H1 (cell line): Measurements from ENCODE around the gene STRN. TPM values are rescaled to one million over a fixed set of nuclear protein-coding genes. Genes with fewer than 3 reads are reported as not detected.
A peak's percentile ranks its signal among the peaks of the same experiment; 100 is the strongest.

Experiments used
- CTCF ChIA-PET: fragments of 300-600 bp; sonication (Branson Sonifier 250); formaldehyde crosslinking; loops from one replicate; lab custom pipeline; 2021; ENCODE audit not compliant: partially characterized antibody; lab: Charles Lee
- POLR2A ChIA-PET: fragments of 300-600 bp; sonication (Branson Sonifier 250); formaldehyde crosslinking; loops from one replicate; lab custom pipeline; 2021; ENCODE audit warnings: inconsistent platforms; ENCODE audit not compliant: partially characterized antibody; lab: Charles Lee
- DNase-seq, 2 experiments: peaks; one replicate each; pipeline versions ENCODE4 v3.0.0 to v3.0.0-alpha.2; 2010 to 2022; ENCODE audit warnings: low spot score in 2 of 2, low read depth in 1 of 2, mixed read lengths in 1 of 2
- FAIRE-seq: peaks from 2 replicates; lab custom pipeline; 2011; peaks lifted over from hg19 to GRCh38; lab: Jason Lieb, UNC
- H2AFZ ChIP-seq: 2 replicates; pipeline ENCODE4 v1.8.1; 2012; ENCODE audit warnings: low read length, inconsistent platforms
- H2AK5ac ChIP-seq: 2 replicates; pipeline ENCODE4 v1.6.1; 2013; ENCODE audit warnings: low read depth, low read length
- H2BK120ac ChIP-seq: replicated peaks from 2 replicates; pipeline ENCODE3; 2013; ENCODE audit warnings: low read depth, low read length, inconsistent platforms
- H2BK12ac ChIP-seq: 2 replicates; pipeline ENCODE4 v1.6.1; 2013; ENCODE audit warnings: low read depth, low read length
- H2BK15ac ChIP-seq: 2 replicates; pipeline ENCODE4 v1.6.1; 2013; ENCODE audit warnings: low read length
- H2BK20ac ChIP-seq: 2 replicates; pipeline ENCODE4 v1.6.1; 2013; ENCODE audit warnings: low read length
- H2BK5ac ChIP-seq: 2 replicates; pipeline ENCODE4 v1.6.1; 2013; ENCODE audit warnings: low read depth, low read length
- H3K14ac ChIP-seq: 2 replicates; pipeline ENCODE4 v1.6.1; 2013; ENCODE audit warnings: inconsistent platforms; ENCODE audit not compliant: insufficient read length
- H3K18ac ChIP-seq: 2 replicates; pipeline ENCODE4 v1.6.1; 2013; ENCODE audit warnings: low read length; ENCODE audit errors: extremely low read depth
- H3K23ac ChIP-seq: 2 replicates; pipeline ENCODE4 v1.6.1; 2013; ENCODE audit warnings: inconsistent platforms; ENCODE audit not compliant: insufficient read length
- H3K23me2 ChIP-seq: 2 replicates; pipeline ENCODE4 v1.6.1; 2013; ENCODE audit warnings: low read depth, low read length
- H3K27ac ChIP-seq: 2 replicates; pipeline ENCODE4 v1.6.1; 2011; ENCODE audit warnings: low read depth, low read length, inconsistent platforms
- H3K27me3 ChIP-seq, 4 experiments: replicated peaks in 1 of 4; 1 replicate in 1 of 4; 2 replicates in 3 of 4; pipeline versions ENCODE4 v1.6.1 to v1.8.1; 2011 to 2013; ENCODE audit warnings: low read length in 3 of 4, mild to moderate bottlenecking in 3 of 4, inconsistent platforms in 2 of 4, mixed read lengths in 2 of 4, moderate library complexity in 1 of 4; ENCODE audit not compliant: control insufficient read depth in 3 of 4, insufficient read depth in 3 of 4; ENCODE audit errors: extremely low read depth in 1 of 4
- H3K36me3 ChIP-seq, 4 experiments: 2 replicates each; pipeline versions ENCODE4 v1.6.1 to v1.8.1; 2011 to 2013; ENCODE audit warnings: mild to moderate bottlenecking in 4 of 4, low read length in 3 of 4, moderate library complexity in 2 of 4, control low read depth in 1 of 4, inconsistent platforms in 1 of 4; ENCODE audit not compliant: insufficient read depth in 4 of 4, control insufficient read depth in 2 of 4
- H3K4ac ChIP-seq: replicated peaks from 2 replicates; pipeline ENCODE3; 2013; ENCODE audit warnings: low read length, low read depth, mixed read lengths, inconsistent platforms; ENCODE audit not compliant: insufficient read length
- H3K4me1 ChIP-seq, 4 experiments: replicated peaks in 1 of 4; 1 replicate in 1 of 4; 2 replicates in 3 of 4; pipeline versions ENCODE4 v1.6.1 to v1.8.1; 2011 to 2013; ENCODE audit warnings: low read length in 3 of 4, inconsistent platforms in 2 of 4, mixed read lengths in 1 of 4; ENCODE audit not compliant: insufficient read depth in 4 of 4, control insufficient read depth in 3 of 4
- H3K4me2 ChIP-seq, 2 experiments: 2 replicates each; pipeline versions ENCODE4 v1.6.1 to v1.8.1; 2011 to 2013; ENCODE audit warnings: low read depth in 2 of 2, low read length in 2 of 2, control low read depth in 1 of 2, inconsistent platforms in 1 of 2, mild to moderate bottlenecking in 1 of 2; ENCODE audit not compliant: insufficient read depth in 1 of 2
- H3K4me3 ChIP-seq, 4 experiments: fragments of 200-600, 300-600 bp in 1 of 4; sonication (generic), shearing (Covaris generic), sonication (Bioruptor Twin) in 1 of 4; 2 replicates each; pipeline versions ENCODE4 v1.5.1 to v1.8.1; 2011 to 2016; ENCODE audit warnings: low read length in 4 of 4, low read depth in 3 of 4, control low read depth in 2 of 4, inconsistent platforms in 2 of 4, mild to moderate bottlenecking in 2 of 4, mixed read lengths in 1 of 4, moderate library complexity in 1 of 4; ENCODE audit not compliant: insufficient read depth in 2 of 4; ENCODE audit errors: extremely low read depth in 1 of 4
- H3K56ac ChIP-seq: replicated peaks from 2 replicates; pipeline ENCODE3; 2013; ENCODE audit warnings: low read depth, mild to moderate bottlenecking, mixed read lengths, low read length, inconsistent platforms; ENCODE audit not compliant: insufficient read length
- H3K79me1 ChIP-seq: 2 replicates; pipeline ENCODE4 v1.6.1; 2013; ENCODE audit warnings: low read depth, low read length, control low read depth
- H3K79me2 ChIP-seq, 2 experiments: 2 replicates each; pipeline versions ENCODE4 v1.6.1 to v1.8.1; 2012 to 2013; ENCODE audit warnings: low read length in 2 of 2, mild to moderate bottlenecking in 2 of 2, inconsistent platforms in 1 of 2; ENCODE audit not compliant: insufficient read depth in 2 of 2, control insufficient read depth in 1 of 2
- H3K9ac ChIP-seq, 4 experiments: replicated peaks in 1 of 4; 1 replicate in 1 of 4; 2 replicates in 3 of 4; pipeline versions ENCODE4 v1.6.1 to v1.8.1; 2011 to 2013; ENCODE audit warnings: low read depth in 3 of 4, low read length in 3 of 4, control low read depth in 2 of 4, mild to moderate bottlenecking in 2 of 4, moderate library complexity in 2 of 4, inconsistent platforms in 1 of 4; ENCODE audit errors: extremely low read depth in 1 of 4
- H3K9me3 ChIP-seq, 2 experiments: 2 replicates each; pipeline versions ENCODE4 v1.6.1 to v1.8.1; 2012 to 2013; ENCODE audit warnings: mild to moderate bottlenecking in 2 of 2, moderate library complexity in 2 of 2, control low read depth in 1 of 2, inconsistent platforms in 1 of 2, low read depth in 1 of 2, low read length in 1 of 2, mixed read lengths in 1 of 2; ENCODE audit not compliant: insufficient read depth in 2 of 2
- H4K20me1 ChIP-seq, 2 experiments: replicated peaks in 1 of 2; 2 replicates each; pipeline versions ENCODE3 to v1.8.1; 2011 to 2013; ENCODE audit warnings: inconsistent platforms in 2 of 2, low read length in 2 of 2, mild to moderate bottlenecking in 1 of 2; ENCODE audit not compliant: insufficient read depth in 2 of 2, control insufficient read depth in 1 of 2
- H4K5ac ChIP-seq: 2 replicates; pipeline ENCODE4 v1.6.1; 2013; ENCODE audit warnings: low read length, low read depth, mixed read lengths, inconsistent platforms; ENCODE audit not compliant: insufficient read length
- H4K8ac ChIP-seq: 2 replicates; pipeline ENCODE4 v1.8.0; 2013; ENCODE audit warnings: mild to moderate bottlenecking, moderate library complexity, low read length, inconsistent platforms; ENCODE audit not compliant: insufficient read depth; ENCODE audit errors: extremely low read depth
- H4K91ac ChIP-seq: replicated peaks from 2 replicates; pipeline ENCODE3; 2013; ENCODE audit warnings: low read length, mixed read lengths, inconsistent platforms; ENCODE audit not compliant: insufficient read length
- CTCF ChIP-seq, 3 experiments: IDR thresholded peaks; 1 replicate in 2 of 3; 2 replicates in 1 of 3; pipeline versions ENCODE4 v1.5.1 to v1.6.1; 2011; ENCODE audit warnings: low read length in 3 of 3, mild to moderate bottlenecking in 3 of 3, inconsistent platforms in 2 of 3, low read depth in 1 of 3, moderate library complexity in 1 of 3; ENCODE audit not compliant: insufficient read depth in 1 of 3; ENCODE audit errors: control extremely low read depth in 1 of 3
- HDAC6 ChIP-seq: IDR thresholded peaks from one replicate; pipeline ENCODE4 v1.7.1; 2012; ENCODE audit warnings: low read depth, mild to moderate bottlenecking, inconsistent platforms, low read length, moderate library complexity
- KDM4A ChIP-seq: IDR thresholded peaks from one replicate; pipeline ENCODE4 v1.7.1; 2012; ENCODE audit warnings: low read depth, mild to moderate bottlenecking, moderate library complexity, low read length, inconsistent platforms; ENCODE audit not compliant: severe bottlenecking
- MAFK ChIP-seq: IDR thresholded peaks from 2 replicates; pipeline ENCODE4 v1.6.1; 2012; ENCODE audit warnings: low read depth, mild to moderate bottlenecking, improper control_type of control experiment, low read length
- SIRT6 ChIP-seq: IDR thresholded peaks from one replicate; pipeline ENCODE4 v1.7.1; 2012; ENCODE audit warnings: low read length, inconsistent platforms
- TAF7 ChIP-seq: optimal IDR thresholded peaks from 2 replicates; pipeline ENCODE3; 2011; ENCODE audit warnings: low read depth, mild to moderate bottlenecking, inconsistent platforms, low read length, moderate library complexity, borderline replicate concordance
- WGBS, 2 experiments: shearing (Covaris generic) in 1 of 2; methylation state at CpG; one replicate each; pipeline versions ENCODE4 v1.1.6 to v1.1.7; 2013 to 2015; ENCODE audit warnings: low lambda C conversion rate in 2 of 2, mixed read lengths in 2 of 2, inconsistent platforms in 1 of 2, low coverage in 1 of 2, missing lambda C conversion rate in 1 of 2; ENCODE audit not compliant: insufficient replicate concordance in 2 of 2, insufficient coverage in 1 of 2, insufficient read length in 1 of 2; ENCODE audit errors: extremely low coverage in 1 of 2, missing lambda C conversion rate in 1 of 2; 5-methylcytosine and 5-hydroxymethylcytosine counted together
- polyA plus RNA-seq, 7 experiments: library from polyadenylated mRNA; depleted of rRNA in 3 of 7; stranded (reverse) in 5 of 7; unstranded in 2 of 7; fragments of >200 nt in 5 of 7; fragments of 200-250 nt in 2 of 7; gene quantifications; 1 replicate in 5 of 7; 2 replicates in 1 of 7; 4 replicates in 1 of 7; pipeline versions ENCODE4 v1.2.1 to v1.2.3, GENCODE V29; 2011 to 2013; ENCODE audit warnings: missing spikeins in 2 of 7, mixed read lengths in 2 of 7
- total RNA-seq: library from RNA; stranded (reverse); fragmentation: NEBNext Ultra II Directional; extraction: Animal tissue kit (Norgen Biotek cat#: 25700); gene quantifications from 2 replicates; pipeline ENCODE4 v1.2.1, GENCODE V29; 2021

The STRN gene
- total and polyA plus RNA-seq, 2 of the 8 experiments (the other 6 are each of a cell fraction or from before 2014, with no cell fraction given), result 8.3 to 47.0 TPM

- Histone ChIP-seq H3K27me3 (no peaks in the 10 kb centered on the region), H4K20me1 (peaks cover 0 to 5% of the 10 kb centered on the region in 2 experiments), H3K4me2 (peak overlapping the region in 1 of 2 experiments; percentile 15; a peak in 1 of 4 replicates), H3K79me2 (peaks cover 5 to 84% of the 10 kb centered on the region in 2 experiments; a peak in 3 of 4 replicates), H4K91ac (no peak overlapping the region), H2AFZ (no peak overlapping the region), H2BK120ac (no peak overlapping the region), H3K9ac (no peak overlapping the region), H3K4me3 (no peak overlapping the region), H3K18ac (no peak overlapping the region), H3K9me3 (no peaks in the 10 kb centered on the region), H3K56ac (no peak overlapping the region), H3K4me1 (peaks cover 3 to 11% (median 10%) of the 10 kb centered on the region in 4 experiments; a peak in 6 of 7 replicates), H2AK5ac (no peak overlapping the region), H2BK15ac (no peak overlapping the region), H3K79me1 (0 out of 2 replicates have a peak, but pooled peaks cover 2% of the 10 kb centered on the region), H3K14ac (no peak overlapping the region), H3K27ac (no peak overlapping the region), H3K23me2 (no peaks in the 10 kb centered on the region; the same call in 1 of the 2 replicates), H3K36me3 (no peaks in the 10 kb centered on the region), H2BK5ac (0 out of 2 replicates have a peak overlapping the region, but pooled peaks have one; percentile 8), H2BK12ac (no peak overlapping the region), H4K8ac (no peak overlapping the region), H3K4ac (no peak overlapping the region), H3K23ac (no peak overlapping the region), H4K5ac (no peak overlapping the region), H2BK20ac (no peak overlapping the region)
- 77% methylated on average over 7 of the region's 7 CpGs; no CpG with 5 or more reads in 1 of the 2 experiments for WGBS, 2 experiments
- POLR2A ChIA-PET, result interaction anchor here (2.0 kb wide), 1 partner anchor 12 kb away, joined by 4 read pairs; no protein-coding TSS in a partner anchor
- FAIRE-seq (no peak), DNase-seq (no peak)
- TF ChIP-seq TAF7 (no peak), KDM4A (no peak), SIRT6 (no peak), HDAC6 (no peak), CTCF (IDR thresholded peaks at IDR 0.05; ENCODE audit: control extremely low read depth in 1 of 3, insufficient read depth in 1 of 3, low read depth in 1 of 3, low read length in 3 of 3) (no peak), MAFK (no peak)
- CTCF ChIA-PET, result interaction anchor here (1.8 kb wide), 1 partner anchor 11 kb away, joined by 3 read pairs; no protein-coding TSS in a partner anchor
These were observed 14.8 kb downstream of the STRN start for GRCh38 chr2:36951574-36951973.
